Caco-2 (cell line): ENCODE results near the gene SHB. TPM values are rescaled to one million over a fixed set of nuclear protein-coding genes. Genes with fewer than 3 reads are reported as not detected.
A peak's percentile ranks its signal among the peaks of the same experiment; 100 is the strongest.

Source experiments
- BruUV-seq: library from RNA; stranded (reverse); fragments of 400-500 nt; replicated peaks from 2 replicates; lab custom pipeline; 2021; lab: Mats Ljungman, UMichigan
- CTCF ChIA-PET: fragments of 300-600 bp; sonication (Branson Sonifier 250); formaldehyde crosslinking; loops from one replicate; lab custom pipeline; 2022; ENCODE audit warnings: antibody characterized with exemption; lab: Charles Lee
- POLR2A ChIA-PET: fragments of 300-600 bp; sonication (Branson Sonifier 250); formaldehyde crosslinking; loops from one replicate; lab custom pipeline; 2022; ENCODE audit warnings: antibody characterized with exemption; lab: Charles Lee
- DNase-seq, 2 experiments: peaks; one replicate each; pipeline versions ENCODE4 v3.0.0 to v3.0.0-alpha.2; 2020 to 2022
- H3K27me3 ChIP-seq: replicated peaks from 2 replicates; pipeline ENCODE4 v1.6.0; 2011; ENCODE audit warnings: low read length; ENCODE audit not compliant: control insufficient read depth, insufficient read depth
- H3K36me3 ChIP-seq: 2 replicates; pipeline ENCODE4 v1.5.1; 2011; ENCODE audit warnings: low read length; ENCODE audit not compliant: control insufficient read depth, insufficient read depth
- H3K4me1 ChIP-seq: fragments of 250-450 bp; sonication (Bioruptor Pico); 2 replicates; pipeline ENCODE4 v1.5.1; 2020; ENCODE audit warnings: mild to moderate bottlenecking
- H3K4me3 ChIP-seq: 2 replicates; pipeline ENCODE4 v1.5.1; 2011; ENCODE audit warnings: low read depth, mild to moderate bottlenecking, control low read depth, low read length
- H3K9me3 ChIP-seq: fragments of 250-450 bp; sonication (Bioruptor Pico); 2 replicates; pipeline ENCODE4 v1.5.1; 2020; ENCODE audit warnings: mild to moderate bottlenecking, moderate library complexity
- H3K27ac Mint-ChIP-seq: one replicate; pipeline ENCODE4 v1.8.0; 2022; ENCODE audit warnings: mixed read lengths; ENCODE audit not compliant: unreplicated experiment
- H3K27me3 Mint-ChIP-seq: one replicate; pipeline ENCODE4 v1.8.0; 2022; ENCODE audit warnings: mixed read lengths; ENCODE audit not compliant: insufficient read depth, unreplicated experiment
- H3K36me3 Mint-ChIP-seq: one replicate; pipeline ENCODE4 v1.8.0; 2022; ENCODE audit warnings: mild to moderate bottlenecking, mixed read lengths; ENCODE audit not compliant: insufficient read depth, unreplicated experiment
- H3K4me1 Mint-ChIP-seq: one replicate; pipeline ENCODE4 v1.8.0; 2022; ENCODE audit warnings: low read depth, mixed read lengths; ENCODE audit not compliant: unreplicated experiment
- H3K4me3 Mint-ChIP-seq: one replicate; pipeline ENCODE4 v1.8.0; 2022; ENCODE audit warnings: mild to moderate bottlenecking, moderate library complexity, mixed read lengths; ENCODE audit not compliant: unreplicated experiment
- H3K9me3 Mint-ChIP-seq: one replicate; pipeline ENCODE4 v1.8.0; 2022; ENCODE audit warnings: mixed read lengths; ENCODE audit not compliant: unreplicated experiment
- CTCF ChIP-seq, 2 experiments: fragments of 200-600 bp in 1 of 2; IDR thresholded peaks; 1 replicate in 1 of 2; 2 replicates in 1 of 2; pipeline versions ENCODE4 v1.5.1 to v1.8.0; 2011 to 2022; ENCODE audit warnings: antibody characterized with exemption in 1 of 2, control low read depth in 1 of 2, inconsistent platforms in 1 of 2, low read depth in 1 of 2, low read length in 1 of 2, mild to moderate bottlenecking in 1 of 2, moderate library complexity in 1 of 2; ENCODE audit not compliant: insufficient read depth in 1 of 2, severe bottlenecking in 1 of 2, unreplicated experiment in 1 of 2
- intact Hi-C: fragments of 100-400 bp; cut with micrococcal nuclease; formaldehyde crosslinking; loops from one replicate; pipeline ENCODE4 v1.10.0; 2022; ENCODE audit not compliant: unreplicated experiment
- total RNA-seq: library from RNA; stranded (reverse); gene quantifications from 2 replicates; pipeline ENCODE4 v1.2.3, GENCODE V29; 2022

SHB gene
- total RNA-seq, 1 experiment from 2014 or later = 18.3 TPM

DNA sequence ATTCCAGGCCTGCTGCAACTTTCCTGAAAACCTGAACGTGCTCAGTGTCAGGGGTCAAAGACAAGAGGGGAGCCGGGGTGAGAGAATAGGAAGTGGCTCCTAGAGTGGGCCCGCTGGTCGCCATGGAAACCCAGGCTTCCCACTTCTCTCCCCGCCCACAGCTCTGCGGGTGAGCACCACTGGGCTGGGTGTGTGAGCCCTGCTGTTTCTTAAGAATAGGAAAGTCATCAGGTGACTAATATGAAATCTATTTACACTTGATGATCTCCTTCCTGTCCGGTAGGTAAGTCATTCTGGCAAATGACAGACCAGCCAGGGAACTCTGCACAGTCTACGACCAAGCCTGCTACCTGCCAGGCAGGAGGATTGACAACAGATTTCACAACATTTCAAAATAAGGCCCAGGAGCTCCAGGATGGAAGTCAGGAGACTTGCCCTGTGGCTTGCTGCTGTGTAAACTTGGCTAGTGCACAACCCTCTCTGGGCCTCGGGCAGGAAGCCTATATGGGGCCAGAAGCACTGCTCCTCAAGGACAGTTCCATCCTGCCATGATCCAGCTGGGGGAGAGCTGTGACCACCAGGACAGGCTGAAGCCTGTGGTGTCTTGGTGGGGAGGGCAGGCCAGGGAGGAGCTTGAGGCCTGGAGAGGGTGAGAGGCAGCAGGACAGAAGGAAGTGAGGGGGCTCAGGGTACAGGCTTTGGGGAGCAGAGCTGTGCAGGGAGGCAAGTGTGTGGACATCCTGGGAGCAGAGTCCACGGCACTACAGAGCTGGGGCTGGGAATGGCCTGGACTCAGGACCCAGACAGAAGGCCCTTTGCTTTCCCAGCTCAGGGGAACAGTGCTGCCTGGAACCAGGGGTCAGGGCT lies 60.6 kb downstream of the SHB start:
- peaks cover 16% of the 10 kb centered on the region for H3K36me3 Mint-ChIP-seq
- H3K4me1 Mint-ChIP-seq = peaks cover 18% of the 10 kb centered on the region
- peak; percentile 56 to 68 for DNase-seq
- TF ChIP-seq CTCF (IDR thresholded peaks at IDR 0.05; ENCODE audit: insufficient read depth in 1 of 2, low read depth in 1 of 2, low read length in 1 of 2, severe bottlenecking in 1 of 2, unreplicated experiment in 1 of 2) = no peak
- H3K36me3 ChIP-seq = no peaks in the 10 kb centered on the region
- H3K27me3 Mint-ChIP-seq = no peaks in the 10 kb centered on the region
- H3K27me3 ChIP-seq = no peaks in the 10 kb centered on the region
- intact Hi-C loops = loop anchor here (1.0 kb wide), 1 partner anchor 16 kb away; no protein-coding TSS in a partner anchor
- H3K9me3 ChIP-seq = no peaks in the 10 kb centered on the region
- H3K4me3 Mint-ChIP-seq = peak overlapping the region; percentile 2
- POLR2A ChIA-PET = no interaction called here
- CTCF ChIA-PET = interaction anchor here (0.9 to 1.7 kb wide), 3 partner anchors 39 to 95 kb away, joined by 3 to 5 read pairs (median 4); no protein-coding TSS in a partner anchor
- no peak overlapping the region for H3K4me3 ChIP-seq
- H3K27ac Mint-ChIP-seq = peak overlapping the region; percentile 69
- no peaks in the 10 kb centered on the region for H3K9me3 Mint-ChIP-seq
- BruUV-seq = no TSS peak
- peaks cover 21% of the 10 kb centered on the region for H3K4me1 ChIP-seq

- H3K27me3 Mint-ChIP-seq = no peaks in the 10 kb centered on the region
- CTCF ChIA-PET = no interaction called here
- BruUV-seq = no TSS peak
- H3K36me3 Mint-ChIP-seq = peaks cover 20% of the 10 kb centered on the region
- Histone ChIP-seq H3K36me3 (no peaks in the 10 kb centered on the region), H3K4me3 (no peak overlapping the region), H3K9me3 (no peaks in the 10 kb centered on the region), H3K4me1 (peaks cover 21% of the 10 kb centered on the region), H3K27me3 (no peaks in the 10 kb centered on the region)
- no peak for DNase-seq
- H3K4me1 Mint-ChIP-seq = peaks cover 18% of the 10 kb centered on the region
- H3K4me3 Mint-ChIP-seq = no peak overlapping the region
- intact Hi-C loops = no loop called here
- H3K27ac Mint-ChIP-seq = no peak overlapping the region
- TF ChIP-seq CTCF (IDR thresholded peaks at IDR 0.05; ENCODE audit: insufficient read depth in 1 of 2, low read depth in 1 of 2, low read length in 1 of 2, severe bottlenecking in 1 of 2, unreplicated experiment in 1 of 2) = no peak
- H3K9me3 Mint-ChIP-seq = no peaks in the 10 kb centered on the region
- POLR2A ChIA-PET = no interaction called here
Measured at GRCh38 chr9:38007016-38007415, 62.0 kb downstream of the SHB start.

DNA sequence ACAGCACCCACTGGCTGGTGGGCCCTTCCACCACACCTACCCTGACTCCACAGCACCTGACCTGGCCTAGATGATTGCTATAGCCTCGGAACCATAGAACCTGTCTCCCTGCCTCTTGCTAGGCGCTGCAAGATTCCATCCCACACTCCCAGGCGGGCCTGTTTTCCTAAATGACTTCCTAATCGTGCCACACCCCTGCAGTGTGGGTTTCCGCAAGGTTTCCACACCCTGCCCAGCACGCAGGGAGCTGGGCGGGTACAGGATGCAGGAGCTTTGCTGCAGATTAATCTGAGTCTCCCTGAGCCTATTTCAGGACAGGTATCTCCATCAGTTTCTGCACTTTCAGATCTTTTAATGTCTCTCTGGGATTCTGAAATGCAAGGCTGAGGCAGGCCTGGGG lies 62.9 kb downstream of the SHB start:
- no peak overlapping the region for H3K4me3 Mint-ChIP-seq
- H3K4me1 ChIP-seq = peaks cover 21% of the 10 kb centered on the region
- no peak overlapping the region for H3K4me3 ChIP-seq
- ChIA-PET POLR2A (no interaction called here), CTCF (no interaction called here)
- intact Hi-C loops = no loop called here
- TF ChIP-seq CTCF (IDR thresholded peaks at IDR 0.05; ENCODE audit: insufficient read depth in 1 of 2, low read depth in 1 of 2, low read length in 1 of 2, severe bottlenecking in 1 of 2, unreplicated experiment in 1 of 2) = no peak
- H3K36me3 ChIP-seq = 0 out of 2 replicates have a peak, but pooled peaks cover 1% of the 10 kb centered on the region
- DNase-seq = no peak
- H3K27me3 ChIP-seq = no peaks in the 10 kb centered on the region
- H3K9me3 ChIP-seq = no peaks in the 10 kb centered on the region
- H3K36me3 Mint-ChIP-seq = peaks cover 20% of the 10 kb centered on the region
- H3K4me1 Mint-ChIP-seq = peaks cover 18% of the 10 kb centered on the region
- BruUV-seq = no TSS peak
- peak overlapping the region; percentile 39 for H3K27ac Mint-ChIP-seq
- no peaks in the 10 kb centered on the region for H3K9me3 Mint-ChIP-seq
- no peaks in the 10 kb centered on the region for H3K27me3 Mint-ChIP-seq
